Measurements from ENCODE around the gene MAJIN.

GRCh38 chr11:64994318-64994717 lies 22.4 kb upstream of the MAJIN start:
- TF ChIP-seq CTCF (IDR thresholded peaks at IDR 0.05) (no peak), EP300 (IDR thresholded peaks at IDR 0.05) (no peak)
